IPS-NIHi11 (cell line): ENCODE data around the gene DPF3.

Source experiments
- DNase-seq: peaks from one replicate; pipeline ENCODE4 v3.0.0; 2012; ENCODE audit warnings: mixed read lengths, low spot score

DPF3 gene

DNA sequence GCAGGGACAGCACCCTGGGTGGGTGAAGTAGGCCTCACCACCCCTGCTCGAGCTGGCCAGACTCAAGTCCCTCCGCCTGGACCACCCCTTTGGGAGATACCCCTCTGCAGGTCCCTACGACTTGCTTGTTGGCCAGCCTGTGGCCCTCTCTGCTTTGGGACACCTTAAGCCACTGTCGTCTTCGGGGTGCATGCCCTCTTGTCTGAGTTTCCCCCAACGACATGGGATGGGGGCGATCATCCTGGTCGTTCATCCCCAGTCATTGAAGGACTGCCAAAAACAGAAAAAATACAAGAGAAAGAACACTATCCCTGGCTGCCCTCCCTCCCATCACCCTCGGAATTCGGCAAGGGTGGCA, 151.1 kb downstream of the DPF3 start:
- DNase-seq = no peak

DNA sequence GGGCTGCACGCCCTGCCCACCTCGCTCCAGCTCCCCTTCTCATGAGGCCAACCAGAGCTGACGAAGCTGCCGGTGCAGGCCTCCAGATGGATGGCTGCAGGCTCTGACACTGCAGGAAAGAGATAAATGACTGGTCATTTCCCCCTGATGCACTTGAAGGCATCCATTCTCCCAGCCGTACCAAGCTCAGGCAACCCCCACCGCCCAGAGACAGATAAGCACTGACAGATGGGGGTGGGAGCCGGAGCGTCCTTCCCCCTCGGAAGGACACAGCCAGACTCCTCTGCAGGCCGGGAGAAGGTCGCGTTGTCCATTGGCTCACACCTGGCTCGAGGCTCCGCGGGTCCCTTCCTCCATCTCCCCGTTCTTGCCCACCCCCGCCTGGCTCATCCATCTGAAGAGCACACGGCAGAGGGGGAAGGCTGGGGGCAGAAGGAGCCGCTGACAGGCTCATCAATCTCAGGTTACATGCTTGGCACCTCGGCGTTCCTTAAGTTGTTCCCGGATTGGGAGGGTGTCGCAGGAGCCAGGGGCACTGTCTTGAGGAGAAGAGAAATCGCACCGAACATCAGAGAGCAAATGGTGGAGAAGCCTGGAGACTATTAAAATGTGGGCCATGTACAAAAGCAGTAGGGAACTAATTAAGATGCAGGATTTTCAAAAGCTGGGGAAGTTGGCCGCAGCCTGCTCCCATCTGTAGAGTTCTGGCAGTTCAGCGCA, 151.6 kb downstream of the DPF3 start:
- DNase-seq = peak; percentile 41

DNA sequence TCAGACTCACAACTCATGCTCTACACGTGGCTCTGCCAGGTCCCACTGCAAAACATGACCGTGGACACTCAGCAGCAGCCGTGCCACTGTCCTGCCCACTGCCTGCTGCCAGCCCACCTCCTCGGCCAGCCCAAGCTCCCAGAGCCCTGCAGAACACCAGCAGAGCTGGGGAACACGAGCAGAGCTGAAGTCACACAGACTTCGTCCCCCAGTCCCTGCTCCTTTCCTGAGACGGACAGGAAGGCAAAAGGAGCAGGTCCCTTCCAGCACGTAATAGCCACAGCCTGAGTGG, 152.1 kb downstream of the DPF3 start:
- DNase-seq = no peak

DNA sequence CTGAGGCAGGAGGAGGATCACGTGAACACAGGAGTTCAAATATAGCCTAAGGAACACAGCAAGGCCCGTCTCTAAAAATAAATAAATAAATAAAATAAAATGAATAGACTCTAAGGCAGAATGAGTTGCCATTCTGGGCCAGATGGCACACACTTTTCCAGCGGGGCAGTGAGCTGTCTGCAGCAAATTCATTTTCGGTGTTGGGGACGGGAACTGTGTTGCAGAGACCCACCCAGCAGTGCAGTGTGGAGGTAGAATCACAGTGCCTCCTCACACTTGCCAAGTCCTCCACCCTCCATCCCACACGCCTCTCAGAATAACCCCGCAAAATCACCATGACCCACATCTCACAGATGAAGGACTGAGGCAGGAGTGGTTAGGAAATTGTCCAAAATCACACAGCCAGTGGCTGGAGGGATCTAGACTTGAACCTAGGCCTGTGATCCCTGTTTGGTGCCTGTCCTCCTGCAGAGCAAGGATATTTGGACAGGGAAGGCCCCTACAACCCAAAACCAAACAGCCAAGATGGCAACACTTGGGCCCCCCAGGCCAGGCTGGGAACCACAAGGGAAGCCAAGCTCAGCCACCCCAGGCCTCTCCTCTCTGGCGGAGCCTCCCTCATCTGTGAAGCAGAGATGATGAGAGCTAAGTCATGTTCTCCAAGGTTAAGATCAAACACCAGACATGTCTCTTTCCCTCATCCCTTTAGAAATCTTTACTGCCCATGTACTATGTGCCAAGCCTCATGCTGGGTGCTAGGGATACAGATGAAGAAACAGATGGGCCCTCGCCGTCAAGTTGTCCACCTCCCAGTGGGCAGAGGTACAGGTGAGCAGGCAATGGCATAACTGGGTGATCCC, 152.7 kb downstream of the DPF3 start:
- no peak for DNase-seq

DNA sequence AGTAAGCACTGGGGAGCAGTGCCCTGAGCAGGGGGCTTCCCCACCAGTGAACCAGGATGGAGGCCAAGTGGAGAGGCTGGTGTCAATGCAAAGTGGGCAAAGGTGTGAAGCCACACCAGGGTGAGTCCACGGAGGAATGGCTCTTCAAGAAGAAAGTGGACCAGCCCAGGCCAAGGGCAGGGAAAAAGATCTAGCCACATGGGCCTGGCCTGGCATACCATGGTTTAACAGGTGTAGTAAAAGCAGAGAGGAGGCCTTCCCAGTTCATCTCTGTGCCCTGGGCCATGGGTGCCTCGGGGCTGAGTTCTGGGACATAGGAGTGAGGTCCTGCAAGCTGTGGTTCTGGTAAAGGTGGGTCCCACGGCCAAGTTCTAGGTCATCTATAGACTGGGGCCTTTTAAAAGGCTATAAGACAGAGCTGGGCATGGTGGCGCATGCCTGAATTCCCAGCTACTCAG, 153.4 kb downstream of the DPF3 start:
- no peak for DNase-seq

DNA sequence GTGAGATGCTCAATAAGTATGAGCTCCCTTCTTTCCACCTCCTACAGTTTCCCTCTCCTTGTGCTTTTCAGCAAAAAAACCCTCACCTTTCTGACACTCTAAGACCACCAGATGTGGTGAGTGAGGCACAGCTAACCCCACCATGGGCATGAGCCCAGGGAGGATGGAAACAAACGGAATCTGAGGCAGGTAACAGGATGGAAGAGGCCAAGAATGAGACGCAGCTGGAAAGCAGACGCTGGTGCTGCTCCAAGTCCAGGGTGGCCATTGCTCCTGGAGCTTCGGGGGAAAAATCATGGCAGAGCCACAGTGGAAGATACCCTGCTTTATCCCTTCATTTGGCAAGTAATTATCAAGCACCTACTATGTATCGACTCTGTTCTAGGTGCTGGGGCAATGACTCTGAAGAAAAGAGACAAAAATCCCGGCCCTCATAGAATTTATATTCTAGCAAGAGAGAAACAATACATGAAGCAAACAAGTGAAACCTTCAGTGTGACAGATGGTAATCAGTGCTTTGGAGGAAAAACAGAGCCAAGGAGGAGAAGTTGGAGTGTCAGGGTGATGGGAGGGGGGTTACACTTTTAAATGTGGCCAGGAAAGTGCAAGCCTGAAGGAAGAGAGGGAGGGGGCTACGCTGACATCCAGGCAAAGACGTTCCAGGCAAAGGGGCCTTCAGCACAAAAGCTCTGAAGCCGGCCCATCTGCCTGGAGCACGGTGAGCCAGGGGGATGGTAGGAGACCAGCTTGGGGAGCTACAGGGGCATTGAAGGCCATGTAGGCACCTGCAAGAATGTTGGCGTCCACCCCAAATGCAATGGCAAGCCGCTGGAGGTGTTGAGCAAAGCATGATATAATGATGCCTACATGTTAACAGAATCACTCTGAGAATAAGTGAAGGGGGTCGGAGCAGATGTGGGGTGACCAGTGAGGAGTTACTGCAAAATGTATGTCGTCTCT, 154.2 kb downstream of the DPF3 start:
- DNase-seq = no peak

DNA sequence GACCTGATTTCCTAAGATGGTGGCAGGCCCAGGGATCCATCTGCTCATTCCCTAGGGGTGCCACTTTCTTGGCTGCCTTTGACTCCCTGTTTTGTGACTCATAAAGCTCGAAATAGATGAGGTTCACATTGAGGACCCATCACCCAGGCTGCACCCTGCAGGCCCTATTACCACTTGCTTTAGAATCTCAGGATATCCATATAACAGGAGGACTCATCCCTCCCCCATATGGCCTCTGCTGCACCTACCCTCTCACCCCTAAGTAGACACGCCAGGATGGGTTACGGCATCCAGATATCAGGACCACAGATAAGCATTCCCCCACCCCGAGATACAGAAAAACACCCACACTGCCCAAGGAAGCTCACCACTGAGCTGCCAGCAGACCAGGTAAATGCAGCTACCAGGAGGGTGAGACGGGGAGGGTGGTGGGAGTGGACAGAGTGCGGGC, 155.7 kb downstream of the DPF3 start:
- DNase-seq = no peak

DNA sequence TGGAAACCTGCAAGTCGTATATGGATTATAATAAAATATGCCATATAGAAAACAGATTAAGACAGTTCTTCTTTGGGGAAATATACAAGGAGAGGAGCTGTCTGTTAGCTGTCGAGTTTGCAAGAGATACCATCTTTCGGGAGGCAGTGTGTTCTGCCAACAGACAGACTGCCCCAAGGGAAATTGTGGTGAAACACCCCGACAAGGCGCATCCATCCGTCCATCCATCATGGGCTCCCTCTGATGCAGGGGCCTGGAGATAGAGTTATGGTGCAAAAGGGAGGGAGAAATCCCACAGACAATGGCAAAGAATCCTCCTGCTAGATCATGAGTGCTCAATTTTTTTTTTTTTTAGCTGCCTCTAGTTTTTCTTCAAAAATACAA, 156.3 kb downstream of the DPF3 start:
- DNase-seq = no peak

DNA sequence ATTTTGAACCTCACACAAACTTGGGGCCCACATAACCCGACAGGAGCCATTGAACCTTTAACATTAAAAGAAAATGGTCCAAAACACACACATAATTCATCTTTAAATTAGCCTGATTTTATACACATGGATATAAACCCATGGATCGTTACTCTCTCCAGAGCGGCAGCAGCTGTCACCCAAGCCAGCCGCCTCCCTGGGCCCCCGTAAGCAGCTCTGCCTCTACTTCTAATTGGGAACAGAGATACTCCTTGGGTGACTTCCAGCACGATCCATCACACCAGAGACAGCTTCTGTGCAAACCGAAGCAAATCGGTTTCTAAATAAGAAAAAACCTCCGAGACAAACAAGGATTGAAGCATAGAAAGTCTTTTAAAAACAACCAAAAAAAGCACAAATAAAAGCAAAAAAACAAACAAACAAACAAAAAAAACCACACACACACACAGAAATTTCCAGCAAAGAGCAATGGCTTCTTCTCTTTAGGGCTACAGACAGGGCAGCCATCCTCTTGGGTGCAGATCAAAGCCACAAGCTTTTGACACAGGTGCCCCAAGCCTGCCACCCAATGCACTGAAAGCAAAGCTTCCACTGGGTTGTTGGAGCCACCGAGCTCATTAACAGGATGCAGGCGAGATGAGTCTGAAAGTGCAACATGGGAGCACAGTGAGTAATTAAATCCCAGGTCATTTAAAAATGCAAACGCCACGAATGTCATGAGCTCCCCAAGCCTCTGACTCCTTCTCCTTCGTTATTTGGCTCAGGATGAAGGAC, 156.9 kb downstream of the DPF3 start:
- DNase-seq = no peak

DNA sequence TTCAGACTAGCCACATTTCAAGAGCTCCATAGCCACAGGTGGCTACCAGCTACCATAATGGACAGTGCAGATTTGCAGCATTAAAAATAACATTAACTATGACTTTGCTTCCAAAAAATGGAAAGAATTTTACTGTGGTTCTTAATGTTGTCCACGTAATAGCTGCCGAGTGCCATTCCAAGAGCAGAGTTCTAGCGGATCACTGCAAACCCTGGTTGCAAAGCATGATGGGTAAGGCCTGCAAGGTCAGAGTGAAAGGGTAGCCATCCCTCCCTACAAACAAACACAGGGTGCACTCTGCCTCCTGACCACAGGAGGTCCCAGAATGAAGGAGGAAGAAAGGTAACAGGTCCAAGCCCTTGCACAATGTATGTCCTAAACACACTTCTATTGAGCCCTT, 157.6 kb downstream of the DPF3 start:
- peak; percentile 33 for DNase-seq

DNA sequence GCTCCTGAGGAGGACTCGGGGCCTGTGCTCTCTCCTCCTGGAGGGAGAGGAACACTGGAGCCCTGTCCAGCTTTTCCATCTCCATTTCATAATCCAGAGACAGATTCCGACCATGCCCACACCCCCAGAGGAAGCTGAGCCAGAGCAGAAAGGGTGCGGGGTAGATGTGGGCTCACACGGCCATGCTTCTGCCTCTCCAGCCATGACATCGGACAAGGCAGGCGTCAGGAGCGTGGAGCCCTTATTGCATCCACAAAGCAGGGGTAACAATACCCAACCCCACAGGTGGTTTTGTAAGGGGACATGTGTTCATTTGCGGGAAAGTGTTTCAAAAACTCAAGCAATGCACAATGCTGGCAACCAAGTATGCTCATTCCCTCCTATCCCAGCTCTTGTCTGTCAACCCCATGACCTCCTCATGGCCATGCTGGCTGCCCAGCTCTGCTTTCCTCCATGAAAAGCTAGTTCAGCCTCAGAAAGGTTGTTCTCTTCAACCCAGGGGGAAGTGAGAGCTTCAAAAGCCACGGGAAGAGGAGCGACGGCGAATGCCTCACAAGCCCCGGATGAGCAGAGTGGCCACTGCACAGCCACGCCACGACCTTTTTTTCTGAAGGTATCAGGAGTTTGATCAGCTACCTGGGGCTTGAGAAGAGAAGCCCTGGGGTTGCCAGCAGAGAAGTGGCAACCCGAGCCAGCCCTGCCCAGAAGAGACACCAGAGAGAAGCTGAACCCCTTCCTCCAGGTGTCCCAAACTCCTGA, 161.7 kb downstream of the DPF3 start:
- DNase-seq = no peak

DNA sequence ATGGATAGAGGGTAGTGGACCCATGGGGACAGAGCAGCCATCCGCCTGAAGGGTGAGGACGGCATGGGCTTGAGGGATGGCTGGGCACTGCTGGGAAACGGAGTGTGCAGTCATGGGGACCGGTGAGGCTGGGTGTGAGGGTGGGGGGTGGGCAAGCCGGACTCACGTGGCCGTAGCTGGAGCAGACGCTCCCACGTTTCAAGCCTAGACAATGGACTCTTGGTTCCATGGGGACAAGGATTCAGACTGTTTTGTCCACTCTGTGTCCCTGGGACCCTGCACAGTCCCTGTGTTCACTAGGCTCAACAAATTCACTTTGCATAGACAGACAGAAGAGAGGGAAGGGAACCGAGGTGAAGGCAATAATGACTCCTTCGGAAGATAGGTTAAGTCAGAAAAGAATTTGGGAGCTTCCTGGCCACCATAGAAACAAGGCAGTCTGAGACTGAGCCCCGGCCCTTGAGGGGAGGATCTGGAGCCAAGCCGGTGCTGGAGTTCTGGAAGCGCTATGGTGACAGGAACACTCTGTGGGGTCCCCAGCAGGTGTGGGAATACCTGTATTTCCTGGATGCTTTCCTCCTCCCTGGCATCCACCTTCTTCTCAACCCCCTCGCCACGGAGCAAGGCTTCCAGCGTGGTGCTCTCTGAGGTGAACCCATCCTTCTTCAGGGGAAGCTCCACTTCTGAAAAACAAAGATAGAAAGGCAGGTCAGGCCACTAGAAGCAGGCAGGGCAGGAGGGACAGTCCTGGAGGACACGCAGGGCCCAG, 162.5 kb downstream of the DPF3 start:
- no peak for DNase-seq

DNA sequence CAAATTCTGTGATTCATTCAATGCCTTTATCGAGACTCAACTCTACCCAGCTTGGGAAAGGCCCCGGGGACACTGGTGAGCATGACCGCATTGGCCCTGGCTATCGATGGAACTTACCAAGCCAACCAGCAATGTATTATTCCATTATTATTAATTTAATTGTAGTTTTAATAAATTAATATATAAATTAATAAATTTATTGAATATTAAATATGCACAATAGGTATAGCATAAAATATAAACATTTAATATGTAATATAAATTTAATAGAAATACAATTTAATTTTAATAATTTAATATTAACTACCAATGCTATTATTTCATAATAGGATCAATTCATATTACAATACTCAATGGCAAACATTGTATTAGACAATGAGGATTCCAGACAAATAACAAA, 163.4 kb downstream of the DPF3 start:
- no peak for DNase-seq

DNA sequence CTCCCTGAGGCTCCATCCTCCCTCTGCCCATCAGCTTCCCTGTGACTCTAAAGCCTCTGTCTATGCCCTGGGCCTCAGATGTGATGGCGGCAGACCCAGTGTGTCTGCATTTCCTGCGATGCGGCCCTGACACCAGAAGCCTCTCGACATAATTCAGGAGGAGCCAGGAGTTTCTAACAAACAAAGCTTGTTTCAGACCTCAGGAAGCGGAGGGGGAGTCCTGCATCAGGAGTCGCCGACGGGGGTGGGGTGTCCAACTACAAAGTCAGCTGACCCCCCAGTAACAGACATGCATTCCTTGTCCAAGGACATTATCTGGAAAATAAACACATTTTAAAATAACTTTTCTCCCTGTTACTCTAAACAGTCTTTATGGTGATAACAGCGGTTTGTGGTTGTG, 167.5 kb downstream of the DPF3 start:
- DNase-seq = no peak

DNA sequence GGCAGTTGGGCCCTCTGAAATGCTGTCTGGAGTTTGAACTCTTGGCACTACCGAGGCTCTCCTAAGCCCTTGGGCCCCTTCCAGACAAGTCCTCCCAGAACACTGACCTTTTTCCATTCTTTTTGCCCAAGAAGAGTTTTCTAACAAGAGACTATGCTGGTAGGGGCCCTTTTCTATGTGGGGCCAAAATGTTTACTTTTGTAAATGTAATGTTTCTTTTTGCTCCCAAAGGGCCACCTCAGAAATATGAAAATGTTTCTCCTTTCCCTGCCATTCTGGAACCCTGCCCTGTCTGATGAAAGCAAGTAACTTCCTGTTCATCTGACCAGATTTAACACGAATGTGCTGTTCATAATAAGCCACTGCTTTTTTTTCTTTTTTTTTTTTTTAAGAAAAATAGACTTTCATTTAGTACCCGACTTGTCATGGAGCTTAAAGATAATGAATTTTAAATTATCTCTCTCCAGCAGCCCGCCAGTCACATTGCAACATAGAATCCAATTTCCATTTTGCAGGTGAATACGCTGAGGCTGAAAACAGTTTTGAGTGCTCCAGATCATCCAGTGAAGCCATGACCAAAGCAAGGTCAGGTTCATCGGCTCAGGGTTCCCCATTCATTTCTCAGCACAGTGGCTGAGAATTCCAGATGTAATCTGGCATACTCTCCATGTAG, 169.9 kb downstream of the DPF3 start:
- no peak for DNase-seq

DNA sequence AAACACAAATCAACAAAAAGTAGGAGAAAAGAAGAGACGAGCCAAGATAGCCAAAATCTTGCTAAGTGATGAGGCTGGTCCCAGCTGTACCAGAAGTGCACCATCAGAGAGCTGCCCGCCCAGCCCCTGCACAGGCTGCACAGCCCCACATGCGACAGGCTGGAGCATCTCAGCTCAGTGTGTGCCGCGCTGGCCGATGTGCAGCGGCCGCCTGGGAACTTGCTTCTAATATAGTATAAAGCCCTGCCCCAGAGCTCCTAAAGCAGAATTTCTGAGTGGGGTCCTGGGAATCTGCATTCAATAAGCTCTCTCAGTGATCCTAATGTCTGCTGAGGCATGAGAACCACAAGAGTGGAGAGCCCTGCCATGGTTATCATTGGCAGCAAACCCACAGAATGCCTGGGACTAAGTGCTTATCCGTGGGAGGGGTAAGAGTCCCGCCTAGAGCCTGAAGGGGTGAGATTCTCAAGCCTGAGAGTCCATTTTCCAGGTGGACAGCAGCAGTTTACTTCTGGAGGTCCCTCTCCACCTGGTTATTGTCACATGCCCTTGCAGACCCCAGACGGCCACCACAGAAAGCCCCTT, 171.6 kb downstream of the DPF3 start:
- no peak for DNase-seq

DNA sequence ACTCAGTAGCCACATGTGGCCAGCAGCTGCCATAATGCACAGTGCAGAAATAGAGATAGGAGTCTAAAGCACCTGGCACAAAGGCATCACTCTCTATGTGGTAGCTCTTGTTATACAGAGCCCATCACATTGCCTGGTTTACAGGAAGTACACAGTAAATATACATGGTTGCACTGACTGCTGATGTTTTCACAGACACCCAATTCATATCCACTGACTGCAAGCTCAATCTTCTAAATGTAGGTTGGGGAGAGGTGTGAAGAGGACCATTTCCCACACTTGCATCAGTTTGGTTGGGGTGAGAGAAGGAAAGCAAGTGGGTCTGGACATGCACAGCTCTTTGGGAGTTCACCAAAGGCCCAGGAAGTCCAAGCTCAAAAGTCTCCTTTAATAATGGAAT, 172.8 kb downstream of the DPF3 start:
- no peak for DNase-seq

DNA sequence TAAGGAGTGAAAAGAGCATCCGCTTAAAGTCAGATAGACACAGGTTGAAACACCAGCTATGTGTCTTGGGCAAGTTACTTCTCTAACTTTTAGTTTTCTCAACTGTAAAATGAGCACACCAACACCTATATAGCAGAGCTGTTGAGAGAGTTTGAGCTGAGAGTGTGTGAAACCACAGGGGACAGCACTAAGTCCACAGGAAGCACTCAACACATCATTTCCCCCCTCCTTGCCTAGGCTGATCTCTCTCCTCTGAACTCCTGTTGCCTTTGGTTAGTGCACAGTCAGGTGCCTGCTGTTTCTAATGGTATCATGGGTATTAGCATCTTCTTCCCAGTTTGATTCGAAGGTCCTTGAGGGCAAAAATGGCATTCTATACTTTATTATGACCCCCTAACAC, 176.7 kb downstream of the DPF3 start:
- DNase-seq = no peak

DNA sequence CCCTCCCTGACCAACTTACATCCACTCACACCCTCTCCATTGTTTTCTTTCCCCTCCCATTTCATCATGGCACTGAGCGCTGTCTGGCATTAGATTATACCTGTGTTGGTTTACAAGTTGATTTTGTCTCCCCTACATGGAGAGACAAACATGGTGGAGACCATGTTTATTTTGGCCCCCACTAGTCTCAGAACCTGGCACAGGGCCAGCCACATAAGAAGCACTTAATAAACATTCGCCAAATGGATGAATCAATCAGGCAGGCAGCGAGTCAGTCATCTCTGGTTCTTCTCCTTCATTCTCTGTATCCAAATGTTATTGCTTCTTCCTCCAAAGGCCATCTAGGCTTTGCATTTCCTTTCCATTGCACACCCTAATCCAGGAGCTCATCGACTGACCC, 177.4 kb downstream of the DPF3 start:
- no peak for DNase-seq
